ENCODE measurements around the gene SLCO2A1.

The SLCO2A1 gene

DNA sequence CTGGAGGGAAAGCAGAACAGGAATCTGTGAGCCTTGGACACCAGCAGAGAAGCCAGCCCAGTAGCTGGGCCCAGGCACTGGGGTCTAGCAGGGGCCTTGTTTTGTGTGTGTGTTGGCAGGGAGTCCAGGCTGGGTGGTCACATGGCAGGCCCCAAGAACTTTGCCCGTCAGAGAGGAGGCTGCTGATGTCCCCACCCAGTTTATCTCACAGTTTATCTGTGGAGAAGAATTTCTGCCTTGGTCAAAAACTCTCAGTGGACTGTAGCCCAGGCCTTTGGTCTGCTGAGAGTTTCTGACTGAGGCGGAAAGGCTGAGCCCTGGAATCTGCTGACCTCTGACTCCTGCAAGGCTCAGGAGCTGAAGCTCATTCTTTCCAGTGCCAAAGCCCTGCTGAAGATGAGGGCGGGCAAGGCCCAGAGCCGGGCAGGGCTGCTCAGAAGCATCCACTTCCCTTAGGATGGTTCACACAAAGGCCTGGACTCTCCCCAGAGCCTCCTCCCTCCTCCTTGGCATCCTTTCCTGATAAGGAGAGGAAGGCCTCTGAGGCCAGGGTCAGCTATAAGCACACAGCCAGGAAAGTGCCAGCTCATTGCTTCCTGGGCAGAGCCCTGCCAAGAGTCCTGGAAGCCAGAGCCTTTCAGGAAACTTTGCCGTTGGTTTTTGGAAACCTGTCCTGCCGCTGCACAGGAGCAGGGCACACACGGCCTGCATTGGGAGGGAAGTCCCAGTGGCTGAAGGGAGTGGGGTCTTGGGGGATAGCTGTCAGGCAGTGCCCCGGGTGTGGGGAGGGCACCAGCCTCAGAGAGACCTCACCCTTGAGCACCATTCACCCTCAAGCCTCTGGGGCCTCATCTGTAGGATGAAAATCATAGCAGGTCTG lies 37.2 kb upstream of the SLCO2A1 start:
- H3K4me3 ChIP-seq (ENCODE audit: low read depth, low read length) = no peak overlapping the region
- TF ChIP-seq, protein P1, sequence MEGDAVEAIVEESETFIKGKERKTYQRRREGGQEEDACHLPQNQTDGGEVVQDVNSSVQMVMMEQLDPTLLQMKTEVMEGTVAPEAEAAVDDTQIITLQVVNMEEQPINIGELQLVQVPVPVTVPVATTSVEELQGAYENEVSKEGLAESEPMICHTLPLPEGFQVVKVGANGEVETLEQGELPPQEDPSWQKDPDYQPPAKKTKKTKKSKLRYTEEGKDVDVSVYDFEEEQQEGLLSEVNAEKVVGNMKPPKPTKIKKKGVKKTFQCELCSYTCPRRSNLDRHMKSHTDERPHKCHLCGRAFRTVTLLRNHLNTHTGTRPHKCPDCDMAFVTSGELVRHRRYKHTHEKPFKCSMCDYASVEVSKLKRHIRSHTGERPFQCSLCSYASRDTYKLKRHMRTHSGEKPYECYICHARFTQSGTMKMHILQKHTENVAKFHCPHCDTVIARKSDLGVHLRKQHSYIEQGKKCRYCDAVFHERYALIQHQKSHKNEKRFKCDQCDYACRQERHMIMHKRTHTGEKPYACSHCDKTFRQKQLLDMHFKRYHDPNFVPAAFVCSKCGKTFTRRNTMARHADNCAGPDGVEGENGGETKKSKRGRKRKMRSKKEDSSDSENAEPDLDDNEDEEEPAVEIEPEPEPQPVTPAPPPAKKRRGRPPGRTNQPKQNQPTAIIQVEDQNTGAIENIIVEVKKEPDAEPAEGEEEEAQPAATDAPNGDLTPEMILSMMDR (IDR thresholded peaks at IDR 0.05; ENCODE audit: low read depth, low read length, missing control alignments) = no peak
- no peak for DNase-seq (ENCODE audit: low read depth)

DNA sequence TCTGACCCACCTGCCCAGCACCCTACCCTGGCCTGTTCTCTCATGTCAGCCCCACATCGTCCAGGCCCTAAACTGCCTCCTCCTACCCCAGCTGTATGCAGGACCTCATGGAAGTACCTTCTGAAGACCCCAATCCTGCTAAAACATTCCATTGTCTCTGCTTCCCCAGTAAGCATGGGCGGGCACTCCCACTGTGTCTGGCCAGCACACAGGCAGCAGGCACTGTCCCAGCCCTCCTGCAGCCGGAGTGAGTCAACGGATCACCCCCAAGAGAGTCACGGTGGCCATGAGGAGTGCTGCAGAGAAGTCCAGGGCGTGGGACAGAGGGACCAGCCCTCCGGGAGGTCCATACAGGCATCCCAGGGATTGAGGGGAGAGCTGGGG lies 36.4 kb upstream of the SLCO2A1 start:
- H3K4me3 ChIP-seq (ENCODE audit: low read depth, low read length) = no peak overlapping the region
- TF ChIP-seq, protein P1 (IDR thresholded peaks at IDR 0.05; ENCODE audit: low read depth, low read length, missing control alignments) = no peak
- no peak for DNase-seq (ENCODE audit: low read depth)

DNA sequence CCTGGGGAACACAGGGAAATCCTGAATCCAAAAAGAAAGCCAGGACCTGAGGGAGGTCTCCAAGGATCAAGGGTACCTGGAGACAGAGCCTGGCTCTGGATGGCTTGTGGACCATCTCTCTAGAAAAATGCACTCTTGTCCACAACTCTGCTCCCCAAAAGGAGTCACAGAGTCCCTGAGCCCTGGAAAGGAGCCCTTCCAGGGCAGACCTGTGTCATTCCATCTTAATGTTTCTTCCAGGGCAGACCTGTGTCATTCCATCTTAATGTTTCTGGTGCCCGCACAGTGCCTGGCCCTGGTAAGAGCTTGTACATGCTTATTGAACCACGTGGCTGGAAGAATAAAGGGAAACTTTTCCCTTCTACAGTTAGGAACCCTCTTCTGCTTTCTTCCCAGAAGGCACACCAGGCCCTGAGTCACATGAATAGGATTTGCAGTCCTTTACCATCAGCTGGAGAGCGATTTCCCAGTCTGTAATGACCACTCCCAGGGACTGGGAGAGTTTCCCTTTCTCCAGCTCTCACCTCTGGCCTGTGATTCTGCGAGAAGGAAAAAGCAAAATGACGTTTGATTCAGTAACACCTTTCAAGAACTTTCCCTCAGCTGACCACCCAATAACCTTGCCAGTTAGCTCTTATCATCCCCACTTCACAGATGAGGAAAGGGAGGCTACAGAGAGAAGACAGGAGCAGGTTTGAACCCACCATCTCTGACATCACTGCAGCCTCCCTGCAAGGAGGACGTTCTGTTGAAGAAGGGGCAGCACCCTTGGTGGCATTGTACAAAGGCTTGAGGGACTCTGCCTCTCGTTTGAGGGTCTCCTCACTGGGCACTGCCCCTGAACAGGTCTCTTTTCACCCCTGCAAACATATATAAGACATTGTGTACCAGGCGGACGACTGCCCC lies 35.8 kb upstream of the SLCO2A1 start:
- TF ChIP-seq, protein P1 (IDR thresholded peaks at IDR 0.05; ENCODE audit: low read depth, low read length, missing control alignments) = no peak
- no peak overlapping the region for H3K4me3 ChIP-seq (ENCODE audit: low read depth, low read length)
- DNase-seq (ENCODE audit: low read depth) = no peak

DNA sequence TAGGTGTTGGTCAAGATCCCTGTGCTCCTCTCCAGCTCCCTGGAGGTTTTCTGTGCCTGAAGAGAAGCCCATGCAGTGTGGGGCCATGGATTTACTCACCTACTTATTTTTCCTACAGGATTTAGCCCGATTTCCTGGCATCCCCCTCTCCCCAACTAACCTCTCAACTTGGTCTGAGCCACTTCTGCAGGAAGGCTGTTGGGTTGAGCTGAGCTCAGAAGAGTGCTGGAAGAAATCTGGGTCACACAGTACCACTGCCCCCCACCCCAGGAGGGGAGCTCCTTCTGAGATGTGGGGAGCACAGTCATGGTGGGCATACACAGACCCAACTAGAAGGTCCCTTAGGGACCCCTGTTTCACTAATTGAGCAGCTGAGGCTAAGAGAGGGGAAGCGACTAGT lies 34.4 kb upstream of the SLCO2A1 start:
- TF ChIP-seq, protein P1 (IDR thresholded peaks at IDR 0.05; ENCODE audit: low read depth, low read length, missing control alignments) = no peak
- DNase-seq (ENCODE audit: low read depth) = no peak
- no peak overlapping the region for H3K4me3 ChIP-seq (ENCODE audit: low read depth, low read length)

DNA sequence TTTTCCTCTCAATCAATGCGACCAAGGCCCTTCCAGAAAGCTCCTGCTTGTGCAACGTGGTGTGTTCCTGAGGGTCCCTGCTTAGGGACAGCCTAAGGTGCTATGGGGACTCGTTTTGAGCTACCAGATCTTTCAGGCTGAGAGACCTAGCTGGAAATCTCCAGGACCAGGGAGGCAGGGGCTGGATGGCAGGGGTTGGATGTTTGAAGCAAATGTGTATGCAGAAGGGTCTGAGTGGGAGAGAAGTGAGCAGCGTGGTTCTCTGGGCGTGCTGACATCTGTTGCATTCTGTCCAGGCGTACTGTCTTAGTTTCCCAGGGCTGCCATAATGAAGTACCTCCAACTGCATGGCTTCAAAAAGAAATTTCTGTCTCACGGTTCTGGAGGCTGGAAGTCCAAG lies 31.7 kb upstream of the SLCO2A1 start:
- TF ChIP-seq, protein P1 (IDR thresholded peaks at IDR 0.05; ENCODE audit: low read depth, low read length, missing control alignments) = no peak
- DNase-seq (ENCODE audit: low read depth) = no peak
- no peak overlapping the region for H3K4me3 ChIP-seq (ENCODE audit: low read depth, low read length)

DNA sequence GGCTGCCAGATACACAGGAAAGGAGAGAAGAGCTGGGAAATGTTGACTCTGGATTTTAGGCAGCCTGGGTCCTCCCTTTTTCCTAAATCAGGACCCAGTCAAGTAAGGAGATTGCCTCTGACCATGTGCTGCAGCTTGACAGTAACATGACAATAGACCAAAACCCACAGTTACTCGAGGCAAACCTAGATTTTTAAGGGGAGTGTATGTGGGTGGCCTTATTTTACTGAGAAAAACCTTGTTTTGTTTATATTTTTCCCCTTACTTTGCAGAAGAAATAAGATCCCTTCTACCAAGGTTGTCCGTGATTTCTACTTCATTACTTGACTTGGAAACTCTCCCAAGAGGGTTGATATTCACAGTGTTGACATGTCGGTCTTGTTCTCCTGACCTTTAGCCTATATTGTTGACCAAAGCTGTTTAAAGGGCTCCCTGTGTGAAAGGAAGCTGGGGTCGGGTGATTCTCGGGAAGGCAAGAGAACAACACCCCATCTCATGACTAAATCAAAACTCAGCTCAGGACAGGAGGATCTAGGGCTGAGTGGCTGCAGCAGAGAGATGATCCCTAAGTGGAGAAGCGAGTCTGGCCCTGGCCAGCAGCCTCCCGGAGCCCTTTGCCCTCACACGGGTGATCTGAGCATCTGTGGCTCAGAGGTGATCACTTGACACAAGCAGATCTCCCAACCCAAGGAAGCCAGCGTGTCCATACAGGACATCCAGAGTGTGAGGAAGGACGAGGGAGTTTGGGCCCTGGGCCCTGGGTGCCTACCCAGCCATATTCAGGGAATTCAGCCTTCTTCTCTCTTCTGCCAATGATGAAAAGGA lies 31.0 kb upstream of the SLCO2A1 start:
- TF ChIP-seq, protein P1 (IDR thresholded peaks at IDR 0.05; ENCODE audit: low read depth, low read length, missing control alignments) = no peak
- no peak overlapping the region for H3K4me3 ChIP-seq (ENCODE audit: low read depth, low read length)
- DNase-seq (ENCODE audit: low read depth) = no peak

Data from GM12864 (cell line).